NCI-H345 treated with DMSO at 0.1 percent for 48 hours (cell line): Measurements from ENCODE around the gene VCY1B.
"Not testable (repeated sequence)": the region's sequence is repeated elsewhere in the genome, so short reads cannot be mapped to it uniquely, and the experiment has no call there.

Source experiments
- DNase-seq: peaks from one replicate; lab custom pipeline; 2025; ENCODE audit not compliant: unreplicated experiment; lab: John Stamatoyannopoulos, UW

The VCY1B gene

DNA sequence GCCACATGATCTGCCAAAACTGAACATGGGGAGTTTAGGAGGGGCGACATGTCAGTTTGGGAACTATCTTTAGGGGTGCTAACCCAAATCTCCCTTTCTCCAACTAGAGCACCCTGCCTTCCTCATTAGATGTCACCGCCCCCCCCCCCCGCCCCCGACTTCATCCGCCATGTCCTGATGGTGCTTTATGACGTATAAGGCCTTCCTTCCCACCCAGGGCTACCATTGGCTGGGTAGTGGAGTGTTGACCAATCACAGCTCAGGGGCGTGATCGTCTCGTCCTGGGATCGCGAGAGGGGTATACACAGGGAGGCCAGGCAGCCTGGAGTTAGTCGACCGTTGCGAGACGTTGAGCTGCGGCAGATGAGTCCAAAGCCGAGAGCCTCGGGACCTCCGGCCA lies at the start of gene VCY1B:
Gene VCY1B (plus strand): TSS at position 301 of the 400 bp plus-strand sequence. CDS start 63 bp downstream, at position 364.
- not testable (repeated sequence) for DNase-seq

- DNase-seq = not testable (repeated sequence)
These were observed 44.1 kb upstream of the VCY1B start for GRCh38 chrY:14011916-14012315.

GRCh38 chrY:14030395-14030794 lies 25.6 kb upstream of the VCY1B start:
- not testable (repeated sequence) for DNase-seq

DNA sequence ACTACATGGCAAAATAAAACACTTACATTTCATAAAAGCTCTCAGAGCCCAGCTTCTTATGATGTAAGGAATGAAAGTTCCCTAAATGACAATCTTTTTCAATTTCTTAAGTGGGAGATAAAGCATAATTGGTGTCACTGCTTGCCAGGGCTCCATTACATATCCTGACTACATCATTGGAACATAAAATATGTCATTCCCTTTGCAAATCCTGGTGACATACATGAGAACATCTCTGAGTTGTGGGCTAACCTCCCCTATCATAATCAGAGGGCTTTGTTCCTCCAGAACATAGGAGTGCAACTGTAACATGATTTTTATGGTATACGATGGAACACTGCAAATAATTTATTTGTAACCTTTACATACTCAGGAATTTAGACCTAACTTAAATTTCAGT lies 29.9 kb downstream of the VCY1B start:
- DNase-seq = no peak
